ENCODE data around the gene RNU6-9. TPM values are rescaled to one million over a fixed set of nuclear protein-coding genes. Genes with fewer than 3 reads are reported as not detected.

The RNU6-9 gene
- total RNA-seq, 2 donors from 2014 or later = not detected

DNA sequence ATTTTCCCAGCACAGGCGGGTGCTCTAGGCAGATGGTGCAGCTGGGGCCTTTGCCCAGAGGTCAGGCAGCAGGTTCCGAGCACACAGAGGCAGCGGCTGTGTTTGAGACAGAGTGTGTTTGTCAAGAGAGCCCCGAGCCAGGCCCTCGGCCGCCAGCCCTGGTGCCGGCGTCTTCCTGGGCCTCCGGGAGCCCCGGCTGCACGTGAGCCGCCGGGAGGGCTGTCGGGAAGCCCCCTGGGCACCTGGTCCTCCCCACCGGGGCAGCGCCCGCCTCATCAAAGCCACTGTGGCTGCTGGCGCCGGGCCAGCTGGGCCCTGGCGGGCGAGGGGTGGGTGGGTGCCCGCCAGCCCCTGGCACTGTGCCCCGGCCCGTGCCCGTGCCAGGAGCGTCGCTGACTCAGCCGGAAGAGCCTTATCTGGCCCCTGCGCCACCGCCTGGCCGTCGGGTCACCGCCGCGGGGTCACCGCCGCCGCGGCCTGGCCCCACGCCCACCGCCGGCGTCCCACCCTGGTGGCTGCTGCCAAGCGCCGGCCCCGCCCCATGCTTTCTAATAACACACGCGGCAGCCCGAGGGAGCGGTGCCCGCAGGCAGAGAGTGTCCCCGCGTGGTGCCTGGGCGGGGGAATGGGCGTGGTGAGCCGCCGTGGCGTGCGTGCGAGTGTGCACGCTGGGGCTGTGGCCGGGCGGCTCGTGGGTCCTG, 47.5 kb downstream of the RNU6-9 start:
- WGBS = 10% methylated on average over 31 of the region's 64 CpGs
- no peak for TF ChIP-seq POLR2A (IDR thresholded peaks at IDR 0.05)
- TF ChIP-seq POLR2AphosphoS5 (IDR thresholded peaks at IDR 0.05) = peak; percentile 35
- TF ChIP-seq, protein P1, sequence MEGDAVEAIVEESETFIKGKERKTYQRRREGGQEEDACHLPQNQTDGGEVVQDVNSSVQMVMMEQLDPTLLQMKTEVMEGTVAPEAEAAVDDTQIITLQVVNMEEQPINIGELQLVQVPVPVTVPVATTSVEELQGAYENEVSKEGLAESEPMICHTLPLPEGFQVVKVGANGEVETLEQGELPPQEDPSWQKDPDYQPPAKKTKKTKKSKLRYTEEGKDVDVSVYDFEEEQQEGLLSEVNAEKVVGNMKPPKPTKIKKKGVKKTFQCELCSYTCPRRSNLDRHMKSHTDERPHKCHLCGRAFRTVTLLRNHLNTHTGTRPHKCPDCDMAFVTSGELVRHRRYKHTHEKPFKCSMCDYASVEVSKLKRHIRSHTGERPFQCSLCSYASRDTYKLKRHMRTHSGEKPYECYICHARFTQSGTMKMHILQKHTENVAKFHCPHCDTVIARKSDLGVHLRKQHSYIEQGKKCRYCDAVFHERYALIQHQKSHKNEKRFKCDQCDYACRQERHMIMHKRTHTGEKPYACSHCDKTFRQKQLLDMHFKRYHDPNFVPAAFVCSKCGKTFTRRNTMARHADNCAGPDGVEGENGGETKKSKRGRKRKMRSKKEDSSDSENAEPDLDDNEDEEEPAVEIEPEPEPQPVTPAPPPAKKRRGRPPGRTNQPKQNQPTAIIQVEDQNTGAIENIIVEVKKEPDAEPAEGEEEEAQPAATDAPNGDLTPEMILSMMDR (IDR thresholded peaks at IDR 0.05) = no peak
- H3K27me3 ChIP-seq (replicated peaks; ENCODE audit: insufficient read depth) = no peaks in the 10 kb centered on the region
- H3K27ac ChIP-seq = peak overlapping the region; percentile 63 to 77
- peak overlapping the region; percentile 24 to 27 for H3K4me3 ChIP-seq
- no peaks in the 10 kb centered on the region for H3K36me3 ChIP-seq
- H3K9me3 ChIP-seq = no peaks in the 10 kb centered on the region
- H3K4me1 ChIP-seq (replicated peaks) = peaks cover 3% of the 10 kb centered on the region
- intact Hi-C loops (cut with DNase I) = no loop called here
- DNase-seq (ENCODE audit: low spot score) = peak; percentile 54

DNA sequence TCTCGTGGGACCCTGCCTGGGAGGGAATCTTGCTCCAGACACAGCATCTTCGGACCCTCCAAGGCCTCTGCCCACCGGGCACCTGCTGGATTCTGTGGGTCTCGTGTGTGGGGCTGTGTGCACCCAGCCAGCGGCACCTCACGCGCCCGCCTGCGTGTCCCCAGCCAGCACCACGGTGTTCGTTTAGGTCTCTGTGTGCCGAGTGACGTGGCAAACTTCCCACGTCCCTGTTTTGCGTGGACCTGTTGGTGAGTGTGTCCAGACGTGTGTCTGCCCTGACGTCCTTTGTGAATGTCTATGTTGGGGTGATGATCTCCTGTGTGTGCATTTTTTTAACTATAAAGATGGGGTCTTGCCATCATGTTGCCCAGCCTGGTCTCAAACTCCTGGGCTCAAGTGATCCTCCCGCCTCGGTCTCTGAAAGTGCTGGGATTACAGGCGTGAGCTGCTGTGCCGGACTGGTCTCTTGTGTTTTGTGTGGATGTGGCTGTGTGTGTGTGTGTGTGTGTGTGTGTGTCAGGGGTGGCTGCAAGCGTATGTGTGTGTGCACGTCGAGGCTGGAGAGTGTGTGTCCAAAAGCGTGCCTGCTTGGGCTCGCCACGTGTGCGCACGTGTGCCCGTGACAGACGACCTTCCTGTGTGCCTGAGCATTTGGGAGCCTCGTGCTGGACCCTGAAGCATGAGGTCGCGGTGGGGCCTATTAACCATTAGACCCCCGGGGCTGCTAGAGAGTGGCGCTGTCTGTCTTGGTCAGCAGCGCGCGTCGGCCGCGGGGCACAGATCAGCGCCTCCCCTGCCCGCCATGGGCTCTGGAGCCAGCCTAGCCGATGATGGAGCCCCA, 48.2 kb downstream of the RNU6-9 start:
- no peak for DNase-seq (ENCODE audit: low spot score)
- WGBS = 77% methylated on average over 42 of the region's 45 CpGs
- no peak for TF ChIP-seq POLR2A (IDR thresholded peaks at IDR 0.05)
- no peak for TF ChIP-seq POLR2AphosphoS5 (IDR thresholded peaks at IDR 0.05)
- TF ChIP-seq, protein P1 (IDR thresholded peaks at IDR 0.05) = no peak
- H3K4me3 ChIP-seq = peak overlapping the region; percentile 24 to 27
- peaks cover 3% of the 10 kb centered on the region for H3K4me1 ChIP-seq (replicated peaks)
- H3K27me3 ChIP-seq (replicated peaks; ENCODE audit: insufficient read depth) = no peaks in the 10 kb centered on the region
- H3K36me3 ChIP-seq = no peaks in the 10 kb centered on the region
- peak overlapping the region; percentile 63 to 77 for H3K27ac ChIP-seq
- intact Hi-C loops (cut with DNase I) = no loop called here
- H3K9me3 ChIP-seq = no peaks in the 10 kb centered on the region

DNA sequence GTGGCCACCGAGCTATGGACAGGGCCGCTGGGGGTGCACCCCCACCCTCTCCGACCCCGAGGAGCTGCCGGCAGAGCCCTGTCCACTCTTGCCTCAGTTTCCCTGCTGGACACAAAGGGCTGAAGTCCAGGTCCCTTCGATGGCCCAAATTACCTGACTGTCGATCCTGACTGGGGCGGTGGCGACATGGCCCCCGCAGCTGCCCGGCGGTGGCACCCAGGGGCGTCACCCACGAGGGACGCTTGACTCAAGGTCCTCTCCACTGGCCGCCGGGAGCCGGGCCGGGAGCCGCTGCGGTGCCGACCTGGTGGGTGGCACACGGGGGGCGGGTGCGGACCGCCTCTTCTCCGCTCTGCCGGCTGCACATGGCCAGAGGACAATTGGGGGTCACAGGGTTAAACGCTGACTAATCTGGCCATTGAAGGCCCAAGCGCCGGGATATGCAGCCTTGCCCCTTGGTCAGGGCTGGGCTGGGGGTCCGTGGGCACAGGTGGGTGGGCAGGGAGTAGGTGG, 48.9 kb downstream of the RNU6-9 start:
- H3K4me1 ChIP-seq (replicated peaks) = peaks cover 3% of the 10 kb centered on the region
- no peak overlapping the region for H3K4me3 ChIP-seq
- intact Hi-C loops (cut with DNase I) = no loop called here
- no peak overlapping the region for H3K27ac ChIP-seq
- WGBS = 93% methylated on average over 32 of the region's 32 CpGs
- H3K36me3 ChIP-seq = no peaks in the 10 kb centered on the region
- H3K9me3 ChIP-seq = no peaks in the 10 kb centered on the region
- no peak for DNase-seq (ENCODE audit: low spot score)
- H3K27me3 ChIP-seq (replicated peaks; ENCODE audit: insufficient read depth) = no peaks in the 10 kb centered on the region
- no peak for TF ChIP-seq POLR2AphosphoS5 (IDR thresholded peaks at IDR 0.05)

Small RNA genes within 50 kb of the gene (small RNA-seq; reads per million reads assigned to genes)
- 0 reads per million in 2 donors for gene RNU6-9

Other genes with a start within 250 kb of the RNU6-9 start
- gene RNF126, start 230.3 kb upstream of the RNU6-9 start, total RNA-seq = 100 to 1,000 TPM in 1 of 2 donors, 10 to 100 TPM in 1; 70.7 to 109 TPM
- 100 to 1,000 TPM in 1 of 2 donors, 10 to 100 TPM in 1; 69.3 to 241 TPM for gene FSTL3, start 217.1 kb upstream of the RNU6-9 start, total RNA-seq
- gene PRSS57, start 198.0 kb upstream of the RNU6-9 start, total RNA-seq = 1 to 10 TPM in 1 of 2 donors, not detected in 1; 1.7 TPM
- gene PALM, start 184.5 kb upstream of the RNU6-9 start, total RNA-seq = 10 to 100 TPM; 40.9 to 58.7 TPM
- gene MISP, start 142.4 kb upstream of the RNU6-9 start, total RNA-seq = 1 to 10 TPM; 7.3 to 9.3 TPM
- 100 to 1,000 TPM; 153 to 222 TPM for gene PTBP1, start 96.0 kb upstream of the RNU6-9 start, total RNA-seq
- gene PLPPR3, start 71.5 kb upstream of the RNU6-9 start, total RNA-seq = 10 to 100 TPM in 1 of 2 donors, under 1 TPM in 1; 0.27 to 20.3 TPM
- 1 to 10 TPM in 1 of 2 donors, not detected in 1; 6.9 TPM for gene AZU1, start 65.6 kb upstream of the RNU6-9 start, total RNA-seq
- 1 to 10 TPM in 1 of 2 donors, not detected in 1; 2.6 TPM for gene PRTN3, start 52.5 kb upstream of the RNU6-9 start, total RNA-seq
- 1 to 10 TPM in 1 of 2 donors, not detected in 1; 1.4 TPM for gene ELANE, start 41.2 kb upstream of the RNU6-9 start, total RNA-seq
- gene CFD, start 33.8 kb upstream of the RNU6-9 start, total RNA-seq = 100 to 1,000 TPM in 1 of 2 donors, 10 to 100 TPM in 1; 92.2 to 167 TPM
- 100 to 1,000 TPM in 1 of 2 donors, 10 to 100 TPM in 1; 65.1 to 114 TPM for gene MED16, start 297 bp upstream of the RNU6-9 start, total RNA-seq
- 10 to 100 TPM; 36.9 to 58.7 TPM for gene R3HDM4, start 19.7 kb downstream of the RNU6-9 start, total RNA-seq
- not detected for gene KISS1R, start 23.8 kb downstream of the RNU6-9 start, total RNA-seq
- 10 to 100 TPM in 1 of 2 donors, 1 to 10 TPM in 1; 3.8 to 18.7 TPM for gene ARID3A, start 32.6 kb downstream of the RNU6-9 start, total RNA-seq
- 10 to 100 TPM; 35.0 to 94.8 TPM for gene WDR18, start 90.9 kb downstream of the RNU6-9 start, total RNA-seq
- gene GRIN3B, start 106.9 kb downstream of the RNU6-9 start, total RNA-seq = under 1 TPM in 1 of 2 donors, not detected in 1; 0.34 TPM
- 100 to 1,000 TPM; 216 to 377 TPM for gene TMEM259, start 127.6 kb downstream of the RNU6-9 start, total RNA-seq
- gene RNU6-2, start 128.0 kb downstream of the RNU6-9 start, total RNA-seq = not detected
- 100 to 1,000 TPM in 1 of 2 donors, 10 to 100 TPM in 1; 82.9 to 101 TPM for gene CNN2, start 133.1 kb downstream of the RNU6-9 start, total RNA-seq
- gene ABCA7, start 146.6 kb downstream of the RNU6-9 start, total RNA-seq = 10 to 100 TPM; 16.2 to 25.1 TPM
- 10 to 100 TPM in 1 of 2 donors, 1 to 10 TPM in 1; 8.9 to 26.2 TPM for gene ARHGAP45, start 173.7 kb downstream of the RNU6-9 start, total RNA-seq
- 100 to 1,000 TPM; 152 to 169 TPM for gene POLR2E, start 201.9 kb downstream of the RNU6-9 start, total RNA-seq
- 100 to 1,000 TPM; 577 to 627 TPM for gene GPX4, start 210.5 kb downstream of the RNU6-9 start, total RNA-seq